GM19025 (cell line): ENCODE results near the gene NDNF.
A peak's percentile ranks its signal among the peaks of the same experiment; 100 is the strongest.

Experiments used
- ATAC-seq: cut with Tn5 transposase; IDR thresholded peaks from one replicate; pipeline ENCODE4 v1.9.1; 2021; ENCODE audit warnings: mild to moderate bottlenecking, low read depth, moderate library complexity; ENCODE audit not compliant: unreplicated experiment

Gene NDNF

DNA sequence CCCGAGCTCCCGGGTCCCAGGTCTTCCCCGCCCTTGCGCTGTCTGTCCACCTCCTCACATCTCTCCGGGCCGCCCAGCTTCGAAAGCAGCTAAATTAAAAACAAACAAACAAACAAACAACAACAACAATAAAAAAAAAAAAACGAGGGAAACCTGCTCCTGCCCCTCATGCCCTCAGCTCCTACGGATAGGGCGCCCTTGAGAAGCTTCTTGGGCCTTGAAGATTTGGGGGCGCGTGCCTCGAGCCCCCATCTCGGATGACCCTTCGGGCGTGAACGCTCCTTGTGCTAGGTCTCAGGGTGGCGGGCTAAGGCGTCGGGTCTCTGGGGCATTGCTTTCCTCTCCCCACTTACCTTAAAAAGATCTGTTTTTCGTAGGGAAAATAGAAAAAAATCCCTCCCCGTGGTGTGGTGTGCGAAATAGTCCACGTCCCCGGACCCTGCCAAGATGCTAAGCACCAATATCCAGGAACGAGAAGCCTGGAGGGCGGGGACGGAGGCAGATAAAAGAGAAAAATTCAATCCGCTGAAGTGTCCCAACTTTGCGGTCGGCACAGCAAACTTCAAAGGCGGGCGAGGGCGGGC, 603 bp downstream of the NDNF start:
- ATAC-seq = no peak

GRCh38 chr4:121070696-121071639, 1.4 kb downstream of the NDNF start:
- ATAC-seq = no peak

DNA sequence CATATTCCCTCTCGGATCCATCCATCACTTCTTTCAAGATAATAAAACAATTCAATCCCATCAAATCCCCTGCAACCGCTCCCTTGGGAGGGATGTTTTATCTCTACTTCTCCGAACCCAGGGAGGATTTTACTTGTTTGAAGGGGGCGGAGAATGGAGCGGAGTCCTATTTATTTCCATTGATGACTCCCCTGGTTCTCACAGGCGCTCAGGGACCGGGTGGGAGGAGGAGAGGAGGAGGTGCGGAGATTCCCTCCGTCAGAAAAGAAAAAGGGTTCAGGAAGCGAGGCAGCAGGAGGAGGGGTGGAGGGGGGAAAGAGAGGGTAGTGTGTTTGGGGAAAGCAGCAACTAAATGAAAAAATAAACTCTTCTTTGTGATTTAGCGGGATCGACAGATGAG, 2.1 kb downstream of the NDNF start:
- ATAC-seq = no peak

DNA sequence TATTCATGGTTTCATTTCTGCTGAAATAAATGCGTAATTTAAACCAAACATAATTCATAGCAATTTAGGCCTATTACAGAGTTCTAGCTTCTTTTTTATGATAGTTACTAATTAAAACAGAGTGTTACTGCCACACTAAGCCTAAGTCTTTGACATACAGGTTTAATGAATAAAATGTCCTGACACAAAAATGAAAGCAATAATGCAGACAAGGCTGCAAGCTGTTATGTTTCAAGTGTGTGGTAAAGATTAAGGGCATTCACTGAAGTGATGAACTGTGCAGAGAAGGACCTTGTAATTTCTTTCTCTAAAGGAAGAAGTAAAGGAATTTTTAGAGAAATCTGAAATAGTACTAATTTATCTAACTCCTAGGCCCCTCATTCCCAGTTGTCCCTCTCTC, 2.9 kb downstream of the NDNF start:
- no peak for ATAC-seq

- no peak for ATAC-seq
These were observed 7.9 kb downstream of the NDNF start for GRCh38 chr4:121064482-121064881.

DNA sequence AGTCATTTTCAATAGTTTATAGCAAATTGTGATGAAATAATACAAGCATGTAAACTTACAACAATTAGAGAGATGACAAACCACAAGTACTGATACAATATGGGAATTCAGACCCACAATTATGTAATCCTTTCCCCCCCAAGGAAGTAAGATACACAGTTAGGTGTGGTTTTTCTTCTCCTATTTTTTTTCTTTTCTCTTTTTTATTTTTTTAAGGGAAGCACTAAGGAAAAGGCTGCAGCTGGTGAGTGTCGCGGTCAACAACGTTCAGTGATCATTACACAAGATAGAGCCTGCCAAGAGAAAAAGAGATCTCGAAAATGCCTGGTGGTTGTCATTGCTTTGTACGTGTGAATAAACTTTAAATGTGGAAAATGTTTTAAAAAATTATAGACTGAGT, 9.8 kb downstream of the NDNF start:
- ATAC-seq = no peak

DNA sequence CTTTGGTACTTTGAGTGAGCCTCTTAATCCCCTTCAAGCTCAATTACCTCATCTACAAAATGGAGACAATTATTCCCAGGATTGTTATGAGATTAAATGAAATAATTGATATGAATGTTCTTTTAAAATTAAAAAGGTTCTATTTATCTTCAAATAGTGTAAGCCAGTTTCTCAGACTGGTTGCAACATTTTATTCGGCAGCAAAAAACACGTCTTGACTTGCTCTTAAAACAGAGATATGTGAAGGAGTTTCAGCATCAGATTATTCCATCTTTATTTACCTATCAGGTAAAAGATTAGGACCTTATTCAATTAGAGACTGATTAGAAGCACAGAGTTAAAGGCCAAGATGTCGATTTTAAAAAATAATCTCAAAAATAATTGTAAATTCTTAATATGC, 10.5 kb downstream of the NDNF start:
- no peak for ATAC-seq

- ATAC-seq = no peak
These were observed 11.1 kb downstream of the NDNF start for GRCh38 chr4:121061215-121061614.

DNA sequence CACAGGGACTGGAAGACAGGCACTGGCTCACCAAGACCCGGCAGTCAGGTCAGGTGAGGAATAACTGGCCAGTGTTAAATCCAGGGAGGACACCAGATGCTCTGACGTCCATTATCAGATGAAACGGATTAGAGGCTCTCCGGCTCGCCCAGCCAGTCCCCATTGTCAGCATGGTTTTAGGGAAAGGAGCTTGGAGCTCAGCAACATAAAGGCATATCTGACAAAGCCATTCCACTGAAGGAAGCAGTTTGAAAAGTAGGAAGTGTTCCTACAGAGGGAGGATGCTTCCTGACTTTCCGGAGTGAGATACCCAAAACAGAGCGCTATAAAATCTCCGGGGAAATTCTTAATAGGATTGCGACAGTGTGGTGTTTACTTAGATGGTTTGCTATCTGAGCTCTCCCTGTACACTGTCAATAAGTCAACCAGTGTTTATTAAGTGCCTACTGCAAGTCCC, 14.8 kb downstream of the NDNF start:
- ATAC-seq = no peak

GRCh38 chr4:121056066-121056465, 16.3 kb downstream of the NDNF start:
- no peak for ATAC-seq

- no peak for ATAC-seq
These were observed 18.0 kb downstream of the NDNF start for GRCh38 chr4:121054373-121054772.

GRCh38 chr4:121053601-121054143, 18.7 kb downstream of the NDNF start:
- no peak for ATAC-seq

GRCh38 chr4:121050300-121050699, 22.0 kb downstream of the NDNF start:
- no peak for ATAC-seq

DNA sequence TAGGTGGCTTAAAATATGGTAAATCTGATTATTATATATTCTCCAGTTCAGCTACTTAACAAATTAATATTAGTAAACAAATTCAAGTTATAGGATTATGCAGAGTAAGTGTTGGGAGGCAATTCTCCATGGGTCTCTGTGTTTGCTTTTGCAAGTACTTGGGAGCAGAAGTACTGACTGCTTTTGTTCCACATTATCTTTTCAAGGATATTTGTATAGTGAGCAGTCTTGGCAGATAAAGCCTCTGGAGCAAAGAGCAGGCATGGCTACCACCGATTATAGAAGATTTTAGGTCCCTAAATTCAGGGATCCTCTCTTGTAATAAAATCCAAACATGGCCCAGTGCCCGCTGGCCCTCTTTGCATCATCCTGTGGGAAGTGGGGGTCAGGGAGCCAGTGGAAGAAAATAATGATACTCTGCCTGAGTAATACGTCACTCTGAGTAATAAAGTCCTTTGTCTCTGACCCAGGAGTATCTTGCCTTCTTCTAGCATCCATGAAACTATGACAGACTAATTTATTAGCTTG, 23.2 kb downstream of the NDNF start:
- no peak for ATAC-seq

DNA sequence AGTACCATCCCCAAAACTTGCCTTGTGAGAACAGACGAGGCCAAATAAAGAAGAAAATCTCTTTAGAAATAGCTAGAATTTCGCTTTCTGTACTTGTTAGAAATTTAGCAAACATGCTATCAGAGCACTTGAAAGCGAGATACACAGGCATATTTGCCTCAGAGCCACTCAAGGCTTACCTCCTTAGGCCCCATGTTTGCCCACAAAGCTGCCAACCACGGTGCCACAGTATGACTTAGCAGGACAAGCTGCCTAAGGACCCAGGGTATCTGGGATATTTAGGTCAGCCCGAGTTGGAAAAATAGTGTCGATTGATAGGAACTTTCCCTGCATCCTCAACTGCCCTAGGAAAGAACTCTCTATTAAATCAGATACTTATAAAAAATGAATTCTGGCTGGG, 24.2 kb downstream of the NDNF start:
- no peak for ATAC-seq

DNA sequence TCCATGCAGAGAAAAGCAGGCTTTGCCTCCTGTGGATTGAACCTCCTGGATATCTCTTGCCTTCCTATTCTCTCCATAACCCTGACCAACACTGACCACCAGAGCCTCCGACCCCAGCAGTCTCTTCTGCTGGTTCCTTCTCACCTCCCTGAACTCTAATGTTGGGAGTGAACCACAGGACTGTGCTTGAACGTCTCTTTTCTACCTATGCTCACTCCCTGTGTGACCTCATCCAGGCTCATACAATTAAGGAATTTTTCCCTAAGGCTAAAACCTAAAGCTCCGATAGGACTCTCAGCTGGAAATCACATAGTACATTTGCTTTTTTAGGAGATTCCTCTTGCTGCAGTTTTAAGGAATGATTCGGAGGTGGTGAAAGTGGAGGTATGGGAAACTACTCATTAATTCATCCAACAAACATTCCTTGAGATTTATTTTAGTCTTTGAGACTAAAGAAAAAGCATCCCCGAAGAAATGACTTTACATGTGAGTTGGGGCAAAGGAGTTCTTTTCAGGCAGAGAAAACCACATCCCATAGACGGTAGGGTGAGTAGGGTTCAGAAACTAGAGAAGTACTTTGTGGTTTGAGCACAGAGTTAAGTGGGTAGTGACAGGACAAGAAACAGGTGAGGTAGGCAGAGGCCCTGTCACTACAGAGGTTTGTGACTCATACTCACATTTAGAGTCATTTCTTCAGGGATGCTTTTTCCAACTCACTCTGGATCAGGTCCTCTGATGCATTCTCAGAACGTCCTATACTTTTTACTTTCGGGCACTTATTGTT, 30.8 kb downstream of the NDNF start:
- peak; percentile 91 for ATAC-seq

DNA sequence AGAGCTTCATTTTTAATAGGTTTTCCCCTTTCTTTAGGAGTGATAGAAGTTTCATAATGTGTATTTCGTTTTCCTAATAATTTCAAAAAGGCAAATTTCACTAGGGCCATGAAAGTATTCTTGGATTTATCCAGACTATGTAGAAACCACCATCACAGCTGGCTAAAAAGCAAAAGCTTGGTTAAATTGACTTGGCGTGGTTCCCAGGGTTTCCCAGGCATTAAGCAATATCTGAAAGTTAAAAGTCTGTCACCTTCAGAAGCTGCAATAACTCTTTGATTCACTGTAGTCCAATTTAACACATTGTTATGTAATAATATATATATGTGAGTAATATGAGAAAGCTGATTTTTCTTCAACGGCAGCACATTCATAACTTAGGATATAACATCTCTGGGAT, 38.3 kb downstream of the NDNF start:
- ATAC-seq = no peak

GRCh38 chr4:121030711-121031110, 41.6 kb downstream of the NDNF start:
- no peak for ATAC-seq

- ATAC-seq = no peak
These were observed 42.2 kb downstream of the NDNF start for GRCh38 chr4:121030131-121030530.

GRCh38 chr4:121026034-121026433, 46.3 kb downstream of the NDNF start:
- ATAC-seq = no peak

- ATAC-seq = no peak
These were observed 46.8 kb downstream of the NDNF start for GRCh38 chr4:121025540-121025939.
